ENCODE results near the gene FAM174B. TPM values are rescaled to one million over a fixed set of nuclear protein-coding genes. Genes with fewer than 3 reads are reported as not detected.

FAM174B gene
- total and polyA plus RNA-seq, 4 donors: 19.0 to 59.6 (median 42.3) TPM

- H3K4me1 ChIP-seq (ENCODE audit: control insufficient read depth in 5 of 5, insufficient read depth in 5 of 5, low read length in 5 of 5): peaks cover 0 to 21% (median 13%) of the 10 kb centered on the region in 5 donors
- DNase-seq (no peak), ATAC-seq (ENCODE audit: insufficient read depth, low FRiP score) (no peak)
- no peaks in the 10 kb centered on the region for H3K27me3 ChIP-seq (ENCODE audit: control insufficient read depth in 3 of 3, insufficient read depth in 3 of 3, low read length in 2 of 3)
- TF ChIP-seq, protein P1, sequence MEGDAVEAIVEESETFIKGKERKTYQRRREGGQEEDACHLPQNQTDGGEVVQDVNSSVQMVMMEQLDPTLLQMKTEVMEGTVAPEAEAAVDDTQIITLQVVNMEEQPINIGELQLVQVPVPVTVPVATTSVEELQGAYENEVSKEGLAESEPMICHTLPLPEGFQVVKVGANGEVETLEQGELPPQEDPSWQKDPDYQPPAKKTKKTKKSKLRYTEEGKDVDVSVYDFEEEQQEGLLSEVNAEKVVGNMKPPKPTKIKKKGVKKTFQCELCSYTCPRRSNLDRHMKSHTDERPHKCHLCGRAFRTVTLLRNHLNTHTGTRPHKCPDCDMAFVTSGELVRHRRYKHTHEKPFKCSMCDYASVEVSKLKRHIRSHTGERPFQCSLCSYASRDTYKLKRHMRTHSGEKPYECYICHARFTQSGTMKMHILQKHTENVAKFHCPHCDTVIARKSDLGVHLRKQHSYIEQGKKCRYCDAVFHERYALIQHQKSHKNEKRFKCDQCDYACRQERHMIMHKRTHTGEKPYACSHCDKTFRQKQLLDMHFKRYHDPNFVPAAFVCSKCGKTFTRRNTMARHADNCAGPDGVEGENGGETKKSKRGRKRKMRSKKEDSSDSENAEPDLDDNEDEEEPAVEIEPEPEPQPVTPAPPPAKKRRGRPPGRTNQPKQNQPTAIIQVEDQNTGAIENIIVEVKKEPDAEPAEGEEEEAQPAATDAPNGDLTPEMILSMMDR (IDR thresholded peaks at IDR 0.05; ENCODE audit: control extremely low read depth, extremely low read depth): no peak
- H3K4me3 ChIP-seq: no peak overlapping the region
- peak overlapping the region in 1 of 2 donors; percentile 67 for H3K27ac ChIP-seq (ENCODE audit: low read depth in 1 of 2, low read length in 1 of 2)
- 44 to 86% methylated on average over 4 of the region's 4 CpGs for WGBS, 2 donors
- peaks cover 0 to 8% (median 2%) of the 10 kb centered on the region in 4 donors for H3K36me3 ChIP-seq (ENCODE audit: control insufficient read depth in 4 of 4, insufficient read depth in 4 of 4, low read length in 4 of 4)
- H3K9me3 ChIP-seq (ENCODE audit: control insufficient read depth in 4 of 4, insufficient read depth in 3 of 4, low read length in 3 of 4): peaks cover 0 to 2% (median 0%) of the 10 kb centered on the region in 4 donors
- H3K9ac ChIP-seq (ENCODE audit: insufficient read depth in 1 of 2, low read length in 2 of 2): no peak overlapping the region
Observed at GRCh38 chr15:92614301-92614700, 41.3 kb downstream of the FAM174B start.

GRCh38 chr15:92613841-92614240, 41.7 kb downstream of the FAM174B start:
- TF ChIP-seq, protein P1 (IDR thresholded peaks at IDR 0.05; ENCODE audit: control extremely low read depth, extremely low read depth): no peak
- H3K27ac ChIP-seq (ENCODE audit: low read depth in 1 of 2, low read length in 1 of 2): peak overlapping the region in 1 of 2 donors; percentile 37
- 84 to 95% methylated on average over 7 of the region's 7 CpGs for WGBS, 2 donors
- H3K9ac ChIP-seq (ENCODE audit: insufficient read depth in 1 of 2, low read length in 2 of 2): no peak overlapping the region
- no peak for DNase-seq
- H3K9me3 ChIP-seq (ENCODE audit: control insufficient read depth in 4 of 4, insufficient read depth in 3 of 4, low read length in 3 of 4): peaks cover 0 to 2% (median 0%) of the 10 kb centered on the region in 4 donors
- no peak for ATAC-seq (ENCODE audit: insufficient read depth, low FRiP score)
- H3K4me1 ChIP-seq (ENCODE audit: control insufficient read depth in 5 of 5, insufficient read depth in 5 of 5, low read length in 5 of 5): peaks cover 0 to 19% (median 9%) of the 10 kb centered on the region in 5 donors
- H3K4me3 ChIP-seq: no peak overlapping the region
- H3K36me3 ChIP-seq (ENCODE audit: control insufficient read depth in 4 of 4, insufficient read depth in 4 of 4, low read length in 4 of 4): peaks cover 0 to 5% (median under 1%) of the 10 kb centered on the region in 4 donors
- H3K27me3 ChIP-seq (ENCODE audit: control insufficient read depth in 3 of 3, insufficient read depth in 3 of 3, low read length in 2 of 3): no peaks in the 10 kb centered on the region

DNA sequence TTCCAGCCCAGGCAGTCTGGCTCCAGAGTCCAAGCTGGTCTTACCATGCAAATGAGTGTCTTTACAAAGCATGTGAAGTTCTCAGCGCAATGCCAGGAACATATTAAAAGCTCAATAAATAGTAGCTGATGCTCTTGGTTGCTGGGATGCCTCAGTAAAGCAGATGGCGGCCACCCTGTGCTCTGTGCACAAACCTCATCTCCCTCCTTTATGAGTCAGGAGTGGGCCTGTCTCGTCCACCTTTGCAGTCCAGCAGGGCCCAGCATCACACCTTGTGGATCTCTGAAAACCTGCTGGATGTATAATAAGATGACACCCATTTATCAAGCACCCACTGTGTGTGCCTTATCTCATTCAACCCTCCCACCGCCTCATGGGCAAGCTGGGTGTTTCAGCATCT, 42.7 kb downstream of the FAM174B start:
- Histone ChIP-seq H3K36me3 (ENCODE audit: control insufficient read depth in 4 of 4, insufficient read depth in 4 of 4, low read length in 4 of 4) (no peaks in the 10 kb centered on the region), H3K9ac (ENCODE audit: insufficient read depth in 1 of 2, low read length in 2 of 2) (no peak overlapping the region), H3K4me3 (no peak overlapping the region), H3K27ac (ENCODE audit: low read depth in 1 of 2, low read length in 1 of 2) (no peak overlapping the region), H3K4me1 (ENCODE audit: control insufficient read depth in 5 of 5, insufficient read depth in 5 of 5, low read length in 5 of 5) (peaks cover 0 to 13% (median 7%) of the 10 kb centered on the region in 5 donors), H3K9me3 (ENCODE audit: control insufficient read depth in 4 of 4, insufficient read depth in 3 of 4, low read length in 3 of 4) (peaks cover 0 to 2% (median 0%) of the 10 kb centered on the region in 4 donors), H3K27me3 (ENCODE audit: control insufficient read depth in 3 of 3, insufficient read depth in 3 of 3, low read length in 2 of 3) (no peaks in the 10 kb centered on the region)
- DNase-seq (no peak), ATAC-seq (ENCODE audit: insufficient read depth, low FRiP score) (no peak)
- TF ChIP-seq, protein P1 (IDR thresholded peaks at IDR 0.05; ENCODE audit: control extremely low read depth, extremely low read depth): no peak
- 98 to 99% methylated on average over 4 of the region's 4 CpGs for WGBS, 2 donors
